ENCODE data around the gene PRM1. TPM values are rescaled to one million over a fixed set of nuclear protein-coding genes. Genes with fewer than 3 reads are reported as not detected.

The PRM1 gene
- total and polyA plus RNA-seq, 2 of the 13 experiments (the other 11 are each of a cell fraction or from before 2014, with no cell fraction given): not detected

DNA sequence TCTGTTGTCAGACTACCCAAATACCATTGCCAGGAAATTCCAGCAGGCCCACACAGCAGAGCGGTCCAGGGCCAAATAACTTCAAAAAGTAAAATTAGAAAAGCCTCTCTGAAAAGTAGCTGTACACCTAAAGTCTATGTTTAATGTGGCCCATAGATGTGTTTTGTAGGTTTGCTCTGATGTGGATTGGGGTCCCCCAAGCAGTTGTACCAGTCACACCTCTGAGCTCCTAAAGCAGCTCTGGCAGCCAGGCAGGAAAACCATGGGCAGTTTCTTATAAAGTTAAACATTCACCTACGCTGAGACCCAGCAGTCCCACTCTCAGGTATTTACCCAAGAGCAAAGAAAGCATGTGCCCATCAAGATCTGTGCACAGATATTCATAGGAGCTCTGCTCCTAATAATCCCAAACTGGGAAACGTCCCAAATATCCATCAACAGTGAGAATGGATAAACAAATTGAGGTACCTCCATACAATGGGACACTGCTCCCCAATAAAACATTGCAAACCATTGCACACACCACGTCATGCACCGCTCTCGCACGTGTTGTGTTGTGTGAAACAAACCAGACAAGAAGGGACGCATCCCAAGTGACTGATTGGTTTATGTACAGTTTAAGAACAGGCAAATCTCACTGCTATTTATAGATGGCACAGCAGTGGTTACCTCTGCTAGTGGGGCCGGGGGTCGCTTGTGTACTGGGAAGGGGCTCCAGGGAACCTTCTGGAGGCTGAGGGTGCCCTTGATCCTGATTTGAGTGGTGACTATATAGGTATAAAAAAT lies 15.8 kb upstream of the PRM1 start (continued):
- TF ChIP-seq SCMH1 (CRISPR knock-in tag; IDR thresholded peaks at IDR 0.05; ENCODE audit: borderline replicate concordance) (no peak), ZNF619 (CRISPR knock-in tag; IDR thresholded peaks at IDR 0.05) (peak; percentile 66; the same call in 1 of the 2 replicates), STAT5B (CRISPR knock-in tag; IDR thresholded peaks at IDR 0.05) (no peak), BORCS8-MEF2B (CRISPR knock-in tag; IDR thresholded peaks at IDR 0.05) (no peak), ZNF20 (CRISPR knock-in tag; IDR thresholded peaks at IDR 0.05) (peak; percentile 85), RERE (CRISPR knock-in tag; IDR thresholded peaks at IDR 0.05; ENCODE audit: low read depth) (0 out of 2 replicates have a peak, but pooled peaks have one; percentile 36), ZBTB25 (CRISPR knock-in tag; IDR thresholded peaks at IDR 0.05) (peak; percentile 27; the same call in 1 of the 2 replicates), HDAC6 (IDR thresholded peaks at IDR 0.05; ENCODE audit: low read depth, low read length) (no peak), ZZZ3 (CRISPR knock-in tag; IDR thresholded peaks at IDR 0.05; ENCODE audit: borderline replicate concordance) (no peak), FLYWCH1 (CRISPR knock-in tag; IDR thresholded peaks at IDR 0.05) (no peak), KLF13 (CRISPR knock-in tag; IDR thresholded peaks at IDR 0.05) (0 out of 2 replicates have a peak, but pooled peaks have one; percentile 20), ZSCAN25 (CRISPR knock-in tag; IDR thresholded peaks at IDR 0.05) (no peak), ZFP41 (CRISPR knock-in tag; IDR thresholded peaks at IDR 0.05; ENCODE audit: borderline replicate concordance) (peak; percentile 30; the same call in 1 of the 2 replicates), NFKBIZ (CRISPR knock-in tag; IDR thresholded peaks at IDR 0.05) (0 out of 2 replicates have a peak, but pooled peaks have one; percentile 74), HOXA3 (CRISPR knock-in tag; IDR thresholded peaks at IDR 0.05) (no peak; the same call in 1 of the 2 replicates), ZNF572 (CRISPR knock-in tag; IDR thresholded peaks at IDR 0.05) (no peak), ZNF776 (CRISPR knock-in tag; IDR thresholded peaks at IDR 0.05) (0 out of 2 replicates have a peak, but pooled peaks have one; percentile 8), TP53 (CRISPR knock-in tag; conservative IDR thresholded peaks at IDR 0.05) (0 out of 2 replicates have a peak, but pooled peaks have one; percentile 71), ZNF256 (CRISPR knock-in tag; conservative IDR thresholded peaks at IDR 0.05) (no peak), ZNF143 (CRISPR knock-in tag; IDR thresholded peaks at IDR 0.05) (0 out of 2 replicates have a peak, but pooled peaks have one; percentile 40), ZNF253 (CRISPR knock-in tag; IDR thresholded peaks at IDR 0.05; ENCODE audit: borderline replicate concordance) (no peak)
- TF ChIP-seq, protein P1, sequence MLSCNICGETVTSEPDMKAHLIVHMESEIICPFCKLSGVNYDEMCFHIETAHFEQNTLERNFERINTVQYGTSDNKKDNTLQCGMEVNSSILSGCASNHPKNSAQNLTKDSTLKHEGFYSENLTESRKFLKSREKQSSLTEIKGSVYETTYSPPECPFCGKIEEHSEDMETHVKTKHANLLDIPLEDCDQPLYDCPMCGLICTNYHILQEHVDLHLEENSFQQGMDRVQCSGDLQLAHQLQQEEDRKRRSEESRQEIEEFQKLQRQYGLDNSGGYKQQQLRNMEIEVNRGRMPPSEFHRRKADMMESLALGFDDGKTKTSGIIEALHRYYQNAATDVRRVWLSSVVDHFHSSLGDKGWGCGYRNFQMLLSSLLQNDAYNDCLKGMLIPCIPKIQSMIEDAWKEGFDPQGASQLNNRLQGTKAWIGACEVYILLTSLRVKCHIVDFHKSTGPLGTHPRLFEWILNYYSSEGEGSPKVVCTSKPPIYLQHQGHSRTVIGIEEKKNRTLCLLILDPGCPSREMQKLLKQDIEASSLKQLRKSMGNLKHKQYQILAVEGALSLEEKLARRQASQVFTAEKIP (CRISPR knock-in tag; IDR thresholded peaks at IDR 0.05; ENCODE audit: borderline replicate concordance): no peak
